Mesothelial cell of epicardium (in vitro differentiated cells): ENCODE measurements around the gene C2CD3. TPM values are rescaled to one million over a fixed set of nuclear protein-coding genes. Genes with fewer than 3 reads are reported as not detected.
A peak's percentile ranks its signal among the peaks of the same experiment; 100 is the strongest.
"Not testable (repeated sequence)": the region's sequence is repeated elsewhere in the genome, so short reads cannot be mapped to it uniquely, and the experiment has no call there.

ENCODE experiments used
- DNase-seq, 2 experiments: peaks; one replicate each; pipeline ENCODE4 v3.0.0; 2021; ENCODE audit warnings: low spot score in 2 of 2; ENCODE audit not compliant: unreplicated experiment in 2 of 2
- H3K27ac Mint-ChIP-seq: 2 replicates; pipeline ENCODE4 v1.8.0; 2021; ENCODE audit warnings: mixed read lengths
- H3K27me3 Mint-ChIP-seq: 2 replicates; pipeline ENCODE4 v1.8.0; 2021; ENCODE audit warnings: low read depth, mixed read lengths
- H3K36me3 Mint-ChIP-seq: 2 replicates; pipeline ENCODE4 v1.8.0; 2021; ENCODE audit warnings: mixed read lengths
- H3K4me1 Mint-ChIP-seq: 2 replicates; pipeline ENCODE4 v1.8.0; 2021; ENCODE audit warnings: mixed read lengths
- H3K4me3 Mint-ChIP-seq: 2 replicates; pipeline ENCODE4 v1.8.0; 2021; ENCODE audit warnings: mild to moderate bottlenecking, moderate library complexity, mixed read lengths
- H3K9me3 Mint-ChIP-seq: 2 replicates; pipeline ENCODE4 v1.8.0; 2021; ENCODE audit warnings: mixed read lengths
- total RNA-seq: library from RNA; stranded (reverse); gene quantifications from 3 replicates; pipeline ENCODE4 v1.2.1, GENCODE V29; 2021
- TF ChIP-seq, protein P1 (sequence below): fragments of 200-600 bp; sonication (generic); IDR thresholded peaks from one replicate; pipeline ENCODE4 v1.5.0; 2021; ENCODE audit warnings: antibody characterized with exemption; ENCODE audit not compliant: unreplicated experiment

The C2CD3 gene
- total RNA-seq, 1 donor from 2014 or later = 34.8 TPM

DNA sequence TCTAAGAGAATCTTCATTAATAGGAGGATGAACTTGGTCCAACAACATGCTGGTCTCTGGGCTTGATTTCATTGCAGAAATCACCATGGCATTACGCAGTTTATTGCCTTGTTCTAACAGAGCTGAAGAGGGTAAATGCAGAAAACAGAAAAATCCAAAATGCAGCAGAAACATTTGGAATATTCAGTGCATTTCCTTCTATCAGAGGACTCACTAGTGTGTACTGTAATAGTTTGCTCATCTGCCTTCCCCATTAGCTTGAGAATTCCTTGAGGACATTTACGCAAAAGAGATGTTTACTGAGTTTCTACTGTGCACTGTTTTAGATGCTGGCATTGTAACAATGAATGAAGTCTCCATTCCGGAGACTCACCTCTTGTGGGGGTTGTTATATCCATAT is 37.4 kb downstream of the C2CD3 start:
- Mint-ChIP-seq H3K36me3 (peaks cover 21% of the 10 kb centered on the region), H3K9me3 (no peaks in the 10 kb centered on the region), H3K4me1 (peaks cover 39% of the 10 kb centered on the region), H3K4me3 (no peak overlapping the region), H3K27me3 (no peaks in the 10 kb centered on the region), H3K27ac (peak overlapping the region; percentile 74)
- no peak for DNase-seq
- TF ChIP-seq, protein P1, sequence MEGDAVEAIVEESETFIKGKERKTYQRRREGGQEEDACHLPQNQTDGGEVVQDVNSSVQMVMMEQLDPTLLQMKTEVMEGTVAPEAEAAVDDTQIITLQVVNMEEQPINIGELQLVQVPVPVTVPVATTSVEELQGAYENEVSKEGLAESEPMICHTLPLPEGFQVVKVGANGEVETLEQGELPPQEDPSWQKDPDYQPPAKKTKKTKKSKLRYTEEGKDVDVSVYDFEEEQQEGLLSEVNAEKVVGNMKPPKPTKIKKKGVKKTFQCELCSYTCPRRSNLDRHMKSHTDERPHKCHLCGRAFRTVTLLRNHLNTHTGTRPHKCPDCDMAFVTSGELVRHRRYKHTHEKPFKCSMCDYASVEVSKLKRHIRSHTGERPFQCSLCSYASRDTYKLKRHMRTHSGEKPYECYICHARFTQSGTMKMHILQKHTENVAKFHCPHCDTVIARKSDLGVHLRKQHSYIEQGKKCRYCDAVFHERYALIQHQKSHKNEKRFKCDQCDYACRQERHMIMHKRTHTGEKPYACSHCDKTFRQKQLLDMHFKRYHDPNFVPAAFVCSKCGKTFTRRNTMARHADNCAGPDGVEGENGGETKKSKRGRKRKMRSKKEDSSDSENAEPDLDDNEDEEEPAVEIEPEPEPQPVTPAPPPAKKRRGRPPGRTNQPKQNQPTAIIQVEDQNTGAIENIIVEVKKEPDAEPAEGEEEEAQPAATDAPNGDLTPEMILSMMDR = no peak

DNA sequence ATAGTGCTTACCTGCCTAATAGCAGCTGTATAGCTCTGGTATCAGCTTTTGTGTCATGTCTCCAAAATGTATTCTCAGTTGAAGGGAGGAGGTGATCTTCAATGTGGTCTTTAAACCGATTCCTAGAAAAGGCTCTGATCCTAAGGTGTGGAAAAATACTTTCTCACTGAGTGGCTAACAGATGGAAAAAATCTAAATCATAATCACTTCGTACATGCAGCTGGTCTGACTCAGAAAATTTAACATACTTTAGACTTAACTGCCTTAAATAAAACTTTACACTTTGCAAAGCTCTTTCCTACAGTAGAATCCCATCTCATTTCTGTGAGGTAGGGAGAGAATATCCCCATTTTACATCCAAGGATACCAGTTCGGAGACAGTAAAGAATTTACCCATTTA is 38.0 kb downstream of the C2CD3 start:
- DNase-seq = no peak
- peak overlapping the region; percentile 74 for H3K27ac Mint-ChIP-seq
- TF ChIP-seq, protein P1 = no peak
- peaks cover 33% of the 10 kb centered on the region for H3K4me1 Mint-ChIP-seq
- no peaks in the 10 kb centered on the region for H3K9me3 Mint-ChIP-seq
- peaks cover 21% of the 10 kb centered on the region for H3K36me3 Mint-ChIP-seq
- no peaks in the 10 kb centered on the region for H3K27me3 Mint-ChIP-seq
- no peak overlapping the region for H3K4me3 Mint-ChIP-seq

DNA sequence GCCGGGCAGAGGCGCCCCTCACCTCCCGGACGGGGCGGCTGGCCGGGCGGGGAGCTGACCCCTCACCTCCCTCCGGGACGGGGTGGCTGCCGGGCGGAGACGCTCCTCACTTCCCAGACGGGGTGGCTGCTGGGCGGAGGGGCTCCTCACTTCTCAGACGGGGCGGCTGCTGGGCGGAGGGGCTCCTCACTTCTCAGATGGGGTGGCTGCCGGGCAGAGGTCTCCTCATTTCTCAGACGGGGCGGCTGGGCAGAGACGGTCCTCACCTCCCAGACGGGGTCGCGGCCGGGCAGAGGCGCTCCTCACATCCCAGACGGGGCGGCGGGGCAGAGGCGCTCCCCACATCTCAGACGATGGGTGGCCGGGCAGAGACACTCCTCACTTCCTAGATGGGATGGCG is 41.7 kb downstream of the C2CD3 start:
- not testable (repeated sequence) for H3K9me3 Mint-ChIP-seq

DNA sequence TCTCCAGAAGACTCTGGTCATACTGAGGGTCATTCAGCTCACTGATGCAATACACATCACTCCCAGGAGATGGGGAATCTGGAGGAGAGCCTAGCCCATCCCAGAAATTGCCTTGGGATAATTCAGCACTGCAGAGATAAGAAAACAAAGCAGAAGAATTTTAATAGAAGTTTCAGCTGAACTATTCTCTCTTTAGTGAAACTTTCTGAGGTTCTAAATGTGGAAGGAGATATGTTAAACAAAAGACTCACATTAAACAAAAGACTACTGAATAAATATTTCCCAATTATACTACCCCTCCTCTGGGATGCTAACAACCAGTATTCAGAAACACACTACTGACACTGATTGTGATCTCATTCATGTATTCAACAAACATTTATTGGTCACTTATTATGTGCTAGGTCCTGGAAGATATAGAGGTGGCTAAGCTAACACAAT is 47.8 kb downstream of the C2CD3 start:
- Mint-ChIP-seq H3K36me3 (peaks cover 16% of the 10 kb centered on the region), H3K4me1 (peaks cover 22% of the 10 kb centered on the region), H3K4me3 (no peak overlapping the region), H3K9me3 (no peaks in the 10 kb centered on the region), H3K27me3 (no peaks in the 10 kb centered on the region), H3K27ac (peak overlapping the region; percentile 91)
- TF ChIP-seq, protein P1 = no peak
- no peak for DNase-seq

More for the DNA sequence above, 41.7 kb downstream of the C2CD3 start:
- H3K36me3 Mint-ChIP-seq = peaks cover 28% of the 10 kb centered on the region
- DNase-seq, H3K27ac Mint-ChIP-seq, H3K27me3 Mint-ChIP-seq, H3K4me3 Mint-ChIP-seq: not testable (repeated sequence)
- H3K4me1 Mint-ChIP-seq = peaks cover 14% of the 10 kb centered on the region

DNA sequence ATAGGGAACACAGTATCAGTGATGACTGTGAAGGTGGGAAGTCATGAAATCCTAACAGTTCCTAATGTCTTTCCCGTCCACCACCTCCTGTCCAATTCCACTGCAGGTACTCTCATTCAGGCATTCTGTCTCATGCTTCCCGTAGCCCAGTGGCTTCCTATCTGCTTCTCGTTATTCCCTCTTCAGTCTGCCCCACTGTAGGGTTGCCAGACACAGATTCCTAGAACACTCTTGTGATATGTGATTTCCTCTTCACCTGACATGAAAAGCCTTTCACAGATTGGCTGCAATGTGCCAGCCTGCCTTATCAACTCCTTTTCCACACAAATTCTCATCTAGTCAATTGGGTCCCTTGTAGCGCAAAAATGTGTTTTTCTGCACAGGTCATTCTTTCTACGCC is 49.0 kb downstream of the C2CD3 start:
- DNase-seq = no peak

DNA sequence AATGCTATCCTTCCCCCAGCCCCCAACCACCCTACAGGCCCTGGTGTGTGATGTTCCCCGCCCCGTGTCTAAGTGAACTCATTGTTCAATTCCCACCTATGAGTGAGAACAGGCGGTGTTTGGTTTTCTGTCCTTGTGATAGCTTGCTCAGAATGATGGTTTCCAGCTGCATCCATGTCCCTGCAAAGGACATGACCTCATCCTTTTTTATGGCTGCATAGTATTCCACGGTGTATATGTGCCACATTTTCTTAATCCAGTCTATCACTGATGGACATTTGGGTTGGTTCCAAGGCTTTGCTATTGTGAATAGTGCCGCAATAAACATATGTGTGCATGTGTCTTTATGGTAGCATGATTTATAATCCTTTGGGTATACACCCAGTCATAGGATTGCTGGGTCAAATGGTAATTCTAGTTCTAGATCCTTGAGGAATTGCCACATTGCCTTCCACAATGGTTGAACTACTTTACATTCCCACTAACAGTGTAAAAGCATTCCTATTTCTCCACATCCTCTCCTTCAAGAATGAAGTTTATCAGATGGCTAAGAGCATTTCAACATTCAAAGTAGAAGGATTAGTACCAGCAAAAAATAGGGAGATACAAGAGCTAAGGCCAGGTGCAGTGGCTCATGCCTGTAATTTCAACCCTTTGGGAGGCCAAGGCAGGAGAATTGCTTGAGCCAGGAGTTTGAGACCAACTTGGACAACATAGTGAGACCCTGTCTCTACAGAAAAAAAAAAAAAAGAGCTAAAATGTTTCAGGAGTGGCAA is 50.4 kb downstream of the C2CD3 start:
- not testable (repeated sequence) for H3K4me3 Mint-ChIP-seq, DNase-seq, H3K9me3 Mint-ChIP-seq, H3K27me3 Mint-ChIP-seq
- Mint-ChIP-seq H3K36me3 (peaks cover 29% of the 10 kb centered on the region), H3K4me1 (peaks cover 22% of the 10 kb centered on the region), H3K27ac (peak overlapping the region; percentile 47)

More for the DNA sequence above, 49.0 kb downstream of the C2CD3 start:
- Mint-ChIP-seq H3K4me1 (peaks cover 22% of the 10 kb centered on the region), H3K27me3 (no peaks in the 10 kb centered on the region), H3K36me3 (peaks cover 17% of the 10 kb centered on the region), H3K4me3 (no peak overlapping the region), H3K9me3 (no peaks in the 10 kb centered on the region), H3K27ac (peak overlapping the region; percentile 65)
- TF ChIP-seq, protein P1 = no peak
